HepG2 (cell line): ENCODE measurements around the gene RSPH9. TPM values are rescaled to one million over a fixed set of nuclear protein-coding genes. Genes with fewer than 3 reads are reported as not detected.
A peak's percentile ranks its signal among the peaks of the same experiment; 100 is the strongest.

Experiments
- ATF3 ChIP-seq: sonication (generic); formaldehyde crosslinking; IDR thresholded peaks from 2 replicates; pipeline ENCODE4 v1.4.0; 2020; ENCODE audit warnings: missing genetic modification reagents
- CENPX ChIP-seq: sonication (generic); formaldehyde crosslinking; IDR thresholded peaks from 2 replicates; pipeline ENCODE4 v1.9.0; 2021; ENCODE audit warnings: mild to moderate bottlenecking, missing genetic modification reagents, moderate library complexity
- KDM5B ChIP-seq: sonication (generic); formaldehyde crosslinking; IDR thresholded peaks from 2 replicates; pipeline ENCODE4 v1.4.0; 2020; ENCODE audit warnings: missing genetic modification reagents, mild to moderate bottlenecking, borderline replicate concordance
- MAFK ChIP-seq, 2 experiments: IDR thresholded peaks in 1 of 2; conservative IDR thresholded peaks in 1 of 2; 2 replicates each; pipeline ENCODE4 v1.6.1; 2011; ENCODE audit warnings: improper control_type of control experiment in 2 of 2, low read length in 2 of 2
- MTF2 ChIP-seq: sonication (generic); formaldehyde crosslinking; IDR thresholded peaks from 2 replicates; pipeline ENCODE4 v1.5.0; 2020; ENCODE audit warnings: missing genetic modification reagents, borderline replicate concordance
- NR2F6 ChIP-seq, 2 experiments: IDR thresholded peaks; 2 replicates each; pipeline ENCODE4 v1.6.1; 2016; ENCODE audit warnings: antibody characterized with exemption in 1 of 2, mild to moderate bottlenecking in 1 of 2
- ZNF224 ChIP-seq: sonication (generic); formaldehyde crosslinking; IDR thresholded peaks from 2 replicates; pipeline ENCODE4 v1.5.0; 2020; ENCODE audit warnings: mild to moderate bottlenecking, missing genetic modification reagents
- ZNF407 ChIP-seq: sonication (generic); formaldehyde crosslinking; IDR thresholded peaks from one replicate; pipeline ENCODE4 v1.5.1; 2020; ENCODE audit warnings: mild to moderate bottlenecking, missing genetic modification reagents; ENCODE audit errors: not compliant biosample characterization
- ZNF510 ChIP-seq: sonication (generic); formaldehyde crosslinking; IDR thresholded peaks from 2 replicates; pipeline ENCODE4 v1.4.0; 2020; ENCODE audit warnings: low read depth, mild to moderate bottlenecking, missing genetic modification reagents
- ZNF513 ChIP-seq: sonication (generic); formaldehyde crosslinking; conservative IDR thresholded peaks from 2 replicates; pipeline ENCODE4 v1.5.0; 2020; ENCODE audit warnings: missing genetic modification reagents
- ZNF652 ChIP-seq: IDR thresholded peaks from 2 replicates; pipeline ENCODE4 v1.6.1; 2016; ENCODE audit warnings: low read depth, borderline replicate concordance
- ZNF749 ChIP-seq: sonication (generic); formaldehyde crosslinking; IDR thresholded peaks from 2 replicates; pipeline ENCODE4 v1.8.0; 2022; ENCODE audit warnings: mild to moderate bottlenecking, missing genetic modification reagents, moderate library complexity, borderline replicate concordance
- ZUFSP ChIP-seq: sonication (generic); formaldehyde crosslinking; IDR thresholded peaks from 2 replicates; pipeline ENCODE4 v1.9.0; 2021; ENCODE audit warnings: missing genetic modification reagents, mild to moderate bottlenecking, borderline replicate concordance
- polyA plus RNA-seq, 8 experiments: library from polyadenylated mRNA; depleted of rRNA in 3 of 8; stranded (reverse) in 7 of 8; unstranded in 1 of 8; fragments of >200 nt; fragmentation: Illumina TruSeq in 4 of 8; extraction: Trizol in 4 of 8; gene quantifications; 2 replicates each; pipeline versions ENCODE4 v1.2.1 to v1.2.3, GENCODE V29; 2011 to 2016; ENCODE audit warnings: low read depth in 4 of 8, missing spikeins in 1 of 8, mixed read lengths in 1 of 8; ENCODE audit not compliant: insufficient read depth in 1 of 8
- total RNA-seq, 5 experiments: library from RNA; depleted of rRNA; stranded (reverse); fragments of >200 nt; fragmentation: Illumina TruSeq; extraction: Trizol; gene quantifications; 2 replicates each; pipeline ENCODE4 v1.2.3, GENCODE V29; 2016; ENCODE audit warnings: low read depth in 1 of 5

The RSPH9 gene
- total and polyA plus RNA-seq, 2 of the 13 experiments (the other 11 are each of a cell fraction or from before 2014, with no cell fraction given) = 0.04 TPM; not detected in 1

- no peak for TF ChIP-seq ZNF513
- no peak for TF ChIP-seq ZNF407 (CRISPR knock-in tag)
- TF ChIP-seq ATF3 (CRISPR knock-in tag) = no peak
- TF ChIP-seq MAFK (conservative IDR thresholded peaks at IDR 0.05 in 1 of 2, IDR thresholded peaks at IDR 0.05 in 1 of 2; ENCODE audit: low read length in 2 of 2) = no peak
- no peak for TF ChIP-seq CENPX
- TF ChIP-seq NR2F6 (IDR thresholded peaks at IDR 0.05) = no peak
- TF ChIP-seq NR2F6 (CRISPR knock-in tag; IDR thresholded peaks at IDR 0.05) = peak; percentile 40; the same call in 1 of the 2 replicates
- no peak for TF ChIP-seq ZUFSP (CRISPR knock-in tag)
- TF ChIP-seq ZNF749 (CRISPR knock-in tag) = 0 out of 2 replicates have a peak, but pooled peaks have one; percentile 21
- peak; percentile 38; the same call in 1 of the 2 replicates for TF ChIP-seq ZNF652 (CRISPR knock-in tag)
- no peak for TF ChIP-seq MTF2
- TF ChIP-seq ZNF510 (CRISPR knock-in tag) = 0 out of 2 replicates have a peak, but pooled peaks have one; percentile 12
- TF ChIP-seq KDM5B = no peak; the same call in 1 of the 2 replicates
- 0 out of 2 replicates have a peak, but pooled peaks have one; percentile 48 for TF ChIP-seq ZNF224 (CRISPR knock-in tag)
Observed at GRCh38 chr6:43667245-43668150, 22.7 kb downstream of the RSPH9 start (continued).
